HG02798 (cell line): ENCODE results near the gene MCM9.
"Not testable (repeated sequence)": the region's sequence is repeated elsewhere in the genome, so short reads cannot be mapped to it uniquely, and the experiment has no call there.

Experiments used
- ATAC-seq: cut with Tn5 transposase; IDR thresholded peaks from one replicate; pipeline ENCODE4 v1.9.1; 2021; ENCODE audit warnings: mild to moderate bottlenecking; ENCODE audit not compliant: unreplicated experiment, poor library complexity

The MCM9 gene

DNA sequence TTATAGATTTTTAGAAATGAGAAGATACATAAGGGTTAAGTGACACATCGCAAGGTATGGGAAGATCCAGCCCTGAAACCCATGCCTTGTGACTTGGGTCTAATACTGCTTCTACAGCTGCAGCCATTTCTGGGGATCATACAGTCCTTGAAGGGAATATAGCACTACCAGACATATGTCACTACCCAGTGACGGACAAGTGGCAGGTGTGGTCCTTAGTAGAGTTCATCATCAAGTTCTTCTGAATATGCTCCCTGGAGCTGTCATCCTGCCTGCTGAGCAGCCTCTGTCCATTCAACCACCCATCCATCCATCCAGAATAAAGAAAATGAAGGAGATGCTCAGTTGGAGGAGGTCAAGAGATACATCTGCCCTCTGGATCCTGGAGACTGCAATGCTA is 159.6 kb downstream of the MCM9 start:
- ATAC-seq, result no peak

DNA sequence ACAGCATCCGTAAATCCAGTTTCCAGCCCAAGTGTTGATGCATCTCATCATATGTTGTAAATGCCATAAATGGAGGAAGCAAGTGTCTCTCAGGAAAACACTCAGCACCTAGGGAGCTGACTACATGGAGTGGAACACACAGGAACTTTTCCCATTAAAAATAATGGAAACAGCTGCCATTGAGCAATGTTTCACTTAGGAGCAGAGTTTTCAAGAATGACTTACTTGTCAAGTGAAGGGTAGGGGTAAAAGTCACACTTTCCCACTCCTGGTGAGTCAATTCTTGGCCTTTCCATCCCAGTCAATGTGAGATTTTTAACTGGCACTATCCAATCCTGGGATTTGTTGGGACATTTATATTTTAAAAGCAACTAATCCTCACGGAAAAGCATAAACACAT is 160.4 kb downstream of the MCM9 start:
- ATAC-seq, result no peak

DNA sequence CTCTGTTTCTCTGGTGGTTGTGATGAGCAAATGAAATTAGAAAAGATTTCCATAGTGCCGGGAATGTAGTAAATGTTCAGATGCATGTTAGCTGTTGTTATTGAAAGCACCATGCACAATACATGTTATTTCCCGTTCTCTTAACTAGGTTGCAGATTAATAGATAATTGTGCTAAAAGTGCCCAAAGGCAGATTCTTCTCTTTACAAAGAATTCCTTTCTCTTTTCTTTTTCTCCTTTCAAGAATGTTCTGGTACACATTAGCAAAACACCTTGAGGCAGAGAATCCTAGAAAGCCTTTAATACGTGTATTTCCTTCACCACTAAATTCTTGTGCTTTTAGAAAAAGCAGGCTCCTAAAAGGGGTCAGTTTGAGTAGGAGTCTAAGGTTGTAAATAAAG is 162.1 kb downstream of the MCM9 start:
- no peak for ATAC-seq

DNA sequence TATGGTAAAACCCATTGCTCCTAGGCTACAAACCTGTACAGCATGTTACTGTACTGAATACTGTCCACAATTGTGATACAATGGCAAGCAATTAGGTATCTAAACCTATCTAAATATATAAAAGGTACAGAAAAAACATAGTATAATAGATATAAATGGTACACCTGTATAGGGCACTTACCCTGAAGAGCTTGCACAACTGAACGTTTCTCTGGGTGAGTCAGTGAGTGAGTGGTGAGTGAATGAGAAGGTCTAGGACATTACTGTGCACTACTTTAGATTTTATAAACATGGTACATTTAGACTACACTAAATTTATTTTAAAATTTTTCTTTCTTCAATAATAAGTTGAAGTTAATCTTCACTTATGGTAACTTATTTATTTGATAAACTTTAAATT is 163.7 kb downstream of the MCM9 start:
- no peak for ATAC-seq

DNA sequence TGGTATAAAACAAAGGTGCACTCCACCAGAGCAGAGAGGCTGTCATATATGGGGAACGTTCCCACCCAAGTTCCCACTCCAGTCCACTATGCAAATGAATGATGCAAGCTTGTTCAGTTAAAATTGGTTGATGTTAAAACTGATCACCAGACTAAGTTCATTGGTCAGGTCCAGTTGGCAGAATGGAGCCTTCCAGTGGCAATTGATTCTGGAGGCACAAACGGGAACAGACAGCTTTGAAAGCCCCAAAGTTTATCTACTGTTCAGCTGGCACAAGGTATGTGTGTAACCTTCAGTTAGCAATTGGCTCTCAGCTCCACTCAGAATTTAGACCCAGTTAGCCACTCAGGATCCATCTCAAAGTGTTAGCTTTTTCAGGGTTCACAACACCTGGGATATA is 164.1 kb downstream of the MCM9 start:
- no peak for ATAC-seq

DNA sequence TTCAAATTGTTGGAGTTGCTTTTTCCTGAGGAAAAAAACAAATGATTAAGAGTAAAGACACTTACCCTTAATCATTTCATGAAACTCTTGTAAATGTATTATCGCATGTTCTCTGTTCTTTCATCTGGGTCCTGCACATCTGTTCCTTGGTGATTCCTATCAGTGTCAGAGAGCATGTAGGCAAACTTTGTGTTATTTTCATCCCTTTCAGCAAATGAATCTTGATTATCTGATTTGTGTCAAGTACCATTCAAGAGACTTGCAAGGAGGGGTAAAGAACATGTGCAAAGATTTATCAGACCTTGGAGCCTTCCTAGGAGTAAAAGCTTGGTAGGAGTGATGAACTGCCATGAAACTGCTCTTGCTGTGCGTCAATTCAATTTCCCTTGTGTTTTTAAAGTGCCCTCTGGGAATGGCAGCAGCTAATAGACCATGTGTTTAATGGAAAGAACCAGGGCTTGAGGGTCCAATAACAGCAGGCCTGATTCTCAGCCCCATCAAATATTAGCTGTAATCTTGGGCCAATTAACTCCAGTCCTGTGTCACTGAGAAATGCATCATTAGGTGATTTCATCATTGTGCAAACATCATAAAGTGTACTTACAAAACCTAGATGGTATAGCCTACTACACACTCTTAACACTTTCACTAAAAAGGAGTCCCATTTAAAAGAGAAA is 164.7 kb downstream of the MCM9 start:
- ATAC-seq, result no peak

DNA sequence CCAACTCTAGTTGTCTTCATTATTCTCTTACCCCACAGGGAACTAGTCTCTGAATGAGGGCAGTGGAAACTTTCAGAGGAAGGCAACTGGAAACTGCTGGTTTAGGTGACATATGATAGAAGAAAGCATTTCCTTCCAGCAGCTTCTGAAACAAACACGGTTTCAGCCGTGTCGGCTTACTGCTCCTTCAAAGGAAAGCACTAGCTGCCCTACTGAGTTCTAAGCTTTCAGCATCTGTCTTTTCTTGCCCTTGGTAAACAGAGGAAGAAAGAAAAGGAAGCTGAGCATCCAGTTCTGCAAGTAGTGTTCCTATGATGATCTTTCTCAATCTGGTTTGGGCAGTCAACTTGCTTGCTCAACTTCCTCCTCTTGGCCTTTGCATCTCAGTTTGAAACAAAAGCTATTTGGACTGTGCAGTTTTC is 166.0 kb downstream of the MCM9 start:
- peak; percentile 67 for ATAC-seq

DNA sequence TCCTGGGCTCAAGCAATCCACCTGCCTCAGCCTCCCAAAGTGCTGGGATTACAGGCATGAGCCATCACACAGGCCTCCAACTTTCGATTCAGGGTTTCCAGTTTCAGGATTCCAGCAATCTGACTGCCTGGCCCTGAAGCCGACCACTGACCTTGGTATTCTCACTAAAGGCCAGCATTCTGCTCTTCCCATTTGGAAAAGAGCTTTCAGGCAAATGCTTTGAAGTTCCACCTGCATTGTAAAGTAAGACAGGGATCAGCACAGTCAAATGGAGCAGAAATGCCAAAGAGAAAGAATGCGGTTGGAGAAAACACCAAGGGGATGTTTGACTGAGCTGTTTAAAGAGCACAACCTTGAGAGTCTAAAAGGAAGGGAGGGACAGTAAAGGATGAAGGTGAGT is 166.5 kb downstream of the MCM9 start:
- ATAC-seq, result no peak

DNA sequence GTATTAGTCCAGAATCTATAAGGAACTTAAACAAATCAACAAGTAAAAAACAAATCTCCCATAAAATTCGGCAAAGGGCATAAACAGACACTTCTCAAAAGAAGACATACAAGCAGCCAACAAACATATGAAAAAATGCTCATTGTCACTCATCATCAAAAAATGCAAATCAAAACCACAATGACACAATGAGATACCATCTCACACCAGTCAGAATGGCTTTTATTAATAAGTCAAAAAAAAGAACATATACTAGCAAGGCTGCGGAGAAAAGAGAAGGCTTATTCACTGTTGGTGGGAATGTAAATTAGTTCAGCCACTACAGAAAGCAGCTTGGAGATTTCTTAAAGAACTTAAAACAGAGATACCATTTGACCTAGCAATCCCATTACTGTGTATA is 169.6 kb downstream of the MCM9 start:
- not testable (repeated sequence) for ATAC-seq

DNA sequence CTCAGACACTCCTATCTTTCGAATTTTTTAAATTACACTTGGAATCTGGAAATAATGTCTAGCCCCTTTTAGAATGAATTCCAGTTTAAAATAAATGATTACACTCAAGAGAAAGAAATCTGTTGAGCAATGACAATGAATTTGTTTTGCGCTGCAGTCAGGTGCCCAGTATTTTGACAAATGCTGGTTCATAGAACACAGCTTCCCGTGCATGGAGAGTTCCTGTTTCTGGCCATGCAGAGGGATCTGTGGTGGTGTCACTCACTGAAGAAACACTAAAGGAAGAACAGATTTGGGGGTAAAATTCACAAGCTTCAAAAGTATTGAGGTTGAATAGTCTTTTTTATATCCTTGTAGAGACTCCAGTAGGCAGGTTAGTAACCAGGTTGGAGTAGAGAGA is 170.2 kb downstream of the MCM9 start:
- no peak for ATAC-seq
